Brain microvascular endothelial cell (primary cell): ENCODE data around the gene GNAO1.

Source experiments
- DNase-seq: peaks from one replicate; pipeline ENCODE4 v3.0.0-alpha.2; 2020
- H3K27ac ChIP-seq: fragments of 250-450 bp; sonication (Bioruptor Pico); 2 replicates; pipeline ENCODE4 v1.5.1; 2020; ENCODE audit warnings: mild to moderate bottlenecking, moderate library complexity
- H3K27me3 ChIP-seq: fragments of 250-450 bp; sonication (Bioruptor Pico); replicated peaks from 2 replicates; pipeline ENCODE4 v1.5.1; 2020; ENCODE audit warnings: mild to moderate bottlenecking
- H3K36me3 ChIP-seq: fragments of 250-450 bp; sonication (Bioruptor Pico); replicated peaks from 2 replicates; pipeline ENCODE4 v1.5.1; 2020; ENCODE audit warnings: mild to moderate bottlenecking
- H3K4me3 ChIP-seq: 2 replicates; pipeline ENCODE4 v1.5.1; 2011; ENCODE audit warnings: low read depth, mild to moderate bottlenecking, control low read depth, low read length, moderate library complexity
- in situ Hi-C: cut with HindIII; loops from 2 replicates; pipeline ENCODE4 v1.10.0; 2017; ENCODE audit warnings: low sequenced_read_pairs, low pct_ligation_motif_present
- TF ChIP-seq, protein P1 (sequence below): IDR thresholded peaks from 2 replicates; pipeline ENCODE4 v1.5.1; 2011; ENCODE audit warnings: low read depth, mild to moderate bottlenecking, moderate library complexity, low read length, control low read depth, inconsistent platforms; ENCODE audit errors: missing control alignments

Gene GNAO1

DNA sequence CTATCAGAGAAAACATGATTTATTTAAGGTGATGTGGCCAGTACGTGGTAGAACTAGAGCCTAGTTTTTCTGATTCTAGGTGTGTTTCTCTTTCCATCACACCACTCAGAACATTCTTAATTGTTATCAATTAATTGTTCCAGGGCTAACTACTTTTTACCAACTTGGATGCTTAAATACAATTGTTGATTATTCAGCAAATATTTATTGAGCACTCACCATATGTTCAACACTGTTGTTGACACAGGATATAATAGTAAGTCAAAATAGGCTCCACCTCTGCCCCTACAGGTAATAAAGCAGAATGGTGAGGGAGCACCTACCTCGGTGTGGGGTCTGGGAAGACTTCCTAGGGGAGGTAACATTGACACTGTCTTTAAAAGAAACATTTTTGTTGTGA is 16.1 kb downstream of the GNAO1 start:
- Histone ChIP-seq H3K4me3 (no peak overlapping the region), H3K36me3 (no peaks in the 10 kb centered on the region), H3K27ac (no peak overlapping the region), H3K27me3 (no peaks in the 10 kb centered on the region)
- in situ Hi-C loops: no loop called here
- DNase-seq: no peak
- TF ChIP-seq, protein P1, sequence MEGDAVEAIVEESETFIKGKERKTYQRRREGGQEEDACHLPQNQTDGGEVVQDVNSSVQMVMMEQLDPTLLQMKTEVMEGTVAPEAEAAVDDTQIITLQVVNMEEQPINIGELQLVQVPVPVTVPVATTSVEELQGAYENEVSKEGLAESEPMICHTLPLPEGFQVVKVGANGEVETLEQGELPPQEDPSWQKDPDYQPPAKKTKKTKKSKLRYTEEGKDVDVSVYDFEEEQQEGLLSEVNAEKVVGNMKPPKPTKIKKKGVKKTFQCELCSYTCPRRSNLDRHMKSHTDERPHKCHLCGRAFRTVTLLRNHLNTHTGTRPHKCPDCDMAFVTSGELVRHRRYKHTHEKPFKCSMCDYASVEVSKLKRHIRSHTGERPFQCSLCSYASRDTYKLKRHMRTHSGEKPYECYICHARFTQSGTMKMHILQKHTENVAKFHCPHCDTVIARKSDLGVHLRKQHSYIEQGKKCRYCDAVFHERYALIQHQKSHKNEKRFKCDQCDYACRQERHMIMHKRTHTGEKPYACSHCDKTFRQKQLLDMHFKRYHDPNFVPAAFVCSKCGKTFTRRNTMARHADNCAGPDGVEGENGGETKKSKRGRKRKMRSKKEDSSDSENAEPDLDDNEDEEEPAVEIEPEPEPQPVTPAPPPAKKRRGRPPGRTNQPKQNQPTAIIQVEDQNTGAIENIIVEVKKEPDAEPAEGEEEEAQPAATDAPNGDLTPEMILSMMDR: no peak

DNA sequence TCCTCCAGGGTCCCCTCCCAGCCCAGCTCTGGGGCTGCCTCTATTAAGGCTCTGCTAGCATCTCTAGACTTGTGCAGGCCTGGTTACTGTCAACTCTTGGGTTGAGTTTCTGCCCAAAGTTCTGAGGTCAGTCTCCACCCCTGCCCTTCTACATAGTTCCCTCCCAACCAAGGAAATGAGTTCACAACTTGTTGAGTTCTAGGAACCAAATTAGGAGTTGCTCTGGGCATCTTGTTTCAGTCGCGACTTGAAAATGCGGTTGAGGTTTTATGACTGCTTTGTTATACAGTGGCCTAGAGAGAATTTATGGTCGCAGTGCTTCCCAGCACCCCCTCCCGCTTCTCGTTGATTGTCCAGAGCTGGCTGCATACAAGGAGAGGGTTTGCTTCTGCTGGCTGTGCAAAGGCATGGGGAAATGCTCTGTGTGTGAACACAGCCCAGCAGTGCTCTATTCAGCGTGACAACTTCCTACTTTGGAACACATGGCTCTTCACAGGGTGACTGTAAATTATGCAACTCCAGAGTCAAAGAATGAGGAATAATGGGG is 20.2 kb downstream of the GNAO1 start:
- no peaks in the 10 kb centered on the region for H3K36me3 ChIP-seq
- H3K27ac ChIP-seq: no peak overlapping the region
- no peak for DNase-seq
- in situ Hi-C loops: no loop called here
- TF ChIP-seq, protein P1: no peak
- no peaks in the 10 kb centered on the region for H3K27me3 ChIP-seq
- no peak overlapping the region for H3K4me3 ChIP-seq

DNA sequence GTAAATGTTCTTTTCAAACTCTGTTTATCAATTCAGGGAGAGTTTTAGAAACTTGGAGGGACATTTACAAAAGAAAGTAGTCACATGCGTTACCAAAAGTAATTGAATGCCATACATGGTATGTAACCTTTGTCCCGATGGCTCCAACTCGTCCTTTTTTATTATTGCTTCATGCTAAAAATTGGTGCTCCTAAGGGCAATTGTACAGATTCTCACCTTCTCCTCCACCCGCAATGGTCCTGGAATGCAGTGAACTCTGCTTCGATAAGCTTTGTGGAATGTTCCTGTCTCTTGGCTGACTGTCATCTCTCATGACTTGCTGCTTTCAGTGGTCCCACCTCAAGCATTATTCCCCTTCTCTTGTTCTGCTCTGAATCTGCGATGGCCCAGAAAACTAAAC is 20.9 kb downstream of the GNAO1 start:
- in situ Hi-C loops: no loop called here
- H3K4me3 ChIP-seq: no peak overlapping the region
- no peaks in the 10 kb centered on the region for H3K36me3 ChIP-seq
- H3K27me3 ChIP-seq: no peaks in the 10 kb centered on the region
- no peak for DNase-seq
- no peak overlapping the region for H3K27ac ChIP-seq
- TF ChIP-seq, protein P1: no peak

DNA sequence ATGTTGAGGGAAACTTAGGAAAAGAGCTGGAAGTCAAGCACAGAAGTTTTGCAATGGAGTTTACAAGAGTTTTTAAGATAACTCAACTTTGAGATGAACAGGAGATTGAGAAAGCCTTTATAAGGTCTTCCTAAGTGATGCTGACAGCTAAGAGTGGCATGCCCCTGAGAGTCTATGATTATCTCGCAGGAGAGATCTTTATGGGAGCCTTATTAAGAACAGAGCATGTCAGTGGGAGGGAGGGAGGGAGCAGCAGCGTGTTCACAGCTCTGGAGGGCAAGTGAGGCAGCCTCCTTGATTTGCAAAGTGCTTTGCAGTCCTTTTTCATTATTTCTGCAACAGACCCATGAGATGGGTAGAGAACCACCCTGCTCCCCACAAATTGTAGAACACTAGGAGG is 30.7 kb downstream of the GNAO1 start:
- in situ Hi-C loops: no loop called here
- Histone ChIP-seq H3K36me3 (no peaks in the 10 kb centered on the region), H3K4me3 (no peak overlapping the region), H3K27me3 (no peaks in the 10 kb centered on the region), H3K27ac (no peak overlapping the region)
- TF ChIP-seq, protein P1: no peak
- DNase-seq: no peak

DNA sequence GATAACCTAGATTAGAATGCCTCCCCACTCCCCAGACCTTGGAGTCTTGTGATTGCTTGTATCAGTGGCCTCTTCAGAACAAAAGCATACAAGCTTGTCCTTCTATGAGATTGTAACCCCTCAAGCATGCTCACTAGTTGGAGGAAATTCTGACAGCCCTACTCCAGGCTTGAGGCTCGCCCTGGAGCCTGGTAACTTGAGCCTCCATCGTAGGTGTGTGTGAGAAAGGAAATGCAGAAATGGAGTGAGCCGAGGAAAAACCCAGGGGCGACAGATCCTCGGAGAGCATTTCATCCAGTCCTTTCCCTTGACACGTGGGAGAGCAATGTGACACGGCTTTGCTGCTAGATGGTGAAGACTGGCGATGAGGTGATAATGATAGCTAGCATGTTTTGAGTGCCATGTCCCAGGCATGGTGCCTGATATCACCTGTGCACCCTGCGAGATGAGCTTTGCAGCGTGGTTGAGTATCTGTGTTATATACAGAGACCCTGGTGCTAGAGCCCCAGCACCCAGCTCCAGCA is 31.2 kb downstream of the GNAO1 start:
- DNase-seq: no peak
- in situ Hi-C loops: no loop called here
- no peak overlapping the region for H3K4me3 ChIP-seq
- H3K27ac ChIP-seq: no peak overlapping the region
- TF ChIP-seq, protein P1: no peak
- H3K36me3 ChIP-seq: no peaks in the 10 kb centered on the region
- H3K27me3 ChIP-seq: no peaks in the 10 kb centered on the region
